Heart right ventricle (tissue), 16 donors: ENCODE measurements around the gene LMTK2. TPM values are rescaled to one million over a fixed set of nuclear protein-coding genes. Genes with fewer than 3 reads are reported as not detected.

Source experiments
- ATAC-seq, 8 donors: fragments of 200-7000 bp; cut with Tn5 transposase; one replicate each; pipeline ENCODE4 v1.9.1; 2020; ENCODE audit warnings: mild to moderate bottlenecking in 8 of 8, moderate library complexity in 8 of 8, moderate number of reproducible peaks in 1 of 8
- DNase-seq, 2 donors: peaks; one replicate each; pipeline ENCODE4 v3.0.0-alpha.2; 2020
- H3K27ac ChIP-seq, 10 donors: fragments of 200-600 bp; sonication (generic) in 2 of 10; one replicate each; pipeline versions ENCODE4 v1.5.0 to v1.8.0; 2020 to 2022; ENCODE audit warnings: mild to moderate bottlenecking in 3 of 10
- H3K27me3 ChIP-seq, 7 donors: fragments of 200-600 bp; one replicate each; pipeline ENCODE4 v1.8.0; 2021 to 2022; ENCODE audit warnings: mild to moderate bottlenecking in 2 of 7
- H3K36me3 ChIP-seq, 9 donors: fragments of 200-600 bp; sonication (generic) in 1 of 9; one replicate each; pipeline versions ENCODE4 v1.5.0 to v1.8.0; 2020 to 2022; ENCODE audit warnings: mild to moderate bottlenecking in 2 of 9
- H3K4me1 ChIP-seq, 9 donors: fragments of 200-600 bp; sonication (generic) in 1 of 9; one replicate each; pipeline versions ENCODE4 v1.5.0 to v1.8.0; 2020 to 2022; ENCODE audit warnings: mild to moderate bottlenecking in 4 of 9
- H3K4me3 ChIP-seq, 10 donors: fragments of 200-600 bp; sonication (generic) in 2 of 10; one replicate each; pipeline versions ENCODE4 v1.5.0 to v1.8.0; 2020 to 2022; ENCODE audit warnings: mild to moderate bottlenecking in 7 of 10, moderate library complexity in 2 of 10
- H3K9me3 ChIP-seq, 11 donors: fragments of 200-600 bp in 10 of 11; sonication (generic) in 2 of 11; one replicate each; pipeline versions ENCODE4 v1.5.0 to v1.8.0; 2013 to 2022; ENCODE audit warnings: mild to moderate bottlenecking in 2 of 11, control low read depth in 1 of 11, moderate library complexity in 1 of 11
- CTCF ChIP-seq, 9 donors: fragments of 200-600 bp; sonication (generic) in 2 of 9; IDR thresholded peaks; one replicate each; pipeline versions ENCODE4 v1.5.0 to v1.8.0; 2021 to 2022; ENCODE audit warnings: antibody characterized with exemption in 9 of 9, mild to moderate bottlenecking in 5 of 9, moderate library complexity in 1 of 9
- WGBS, 2 donors: extraction: QIAGEN DNeasy Blood & Tissue Kit; methylation state at CpG; one replicate each; pipeline ENCODE4 v1.1.7; 2013; ENCODE audit warnings: inconsistent platforms in 1 of 2; 5-methylcytosine and 5-hydroxymethylcytosine counted together
- intact Hi-C, 10 donors: fragments of 100-400 bp; cut with DNase I; formaldehyde crosslinking; loops; one replicate each; pipeline versions ENCODE4 v1.11.1 to v1.14.2; 2022
- polyA plus RNA-seq, 2 donors: library from polyadenylated mRNA; stranded (reverse); fragments of 200-250 nt; gene quantifications; one replicate each; pipeline ENCODE4 v1.2.3, GENCODE V29; 2013
- total RNA-seq, 10 donors: library from RNA; stranded (reverse); fragmentation: NEBNext Ultra II Directional in 3 of 10; extraction: Animal tissue kit (Norgen Biotek cat#: 25700) in 3 of 10; gene quantifications; one replicate each; pipeline versions ENCODE4 v1.2.1 to v1.2.4, GENCODE V29; 2021 to 2023
- donor health status: Arrhythmogenic right ventricular cardiomyopathy.
- donor health status: ischemic (EF 13 %, LVEDD 7.1; RV severe dilation, severe dysfunction).
- donor health status: healthy with polysubstance abuse.
- donor health status: DM: no; HTN: yes; CAD: no.
- donor health status: DM: no; HTN: no; CAD: no.
- donor health status: ischemic (EF 25% LVEDD 6.9; RV normal size, moderate dysfunction).
- donor health status: ischemic (EF 25% LVEDD 5.7; RV mildly dilated, moderate dysfunction).
- donor health status: healthy.
- donor health status: DM: yes; HTN: yes; CAD: no.
- donor health status: Ischemic cardiomyopathy.
- donor health status: ischemic (EF 35%, LVEDD 5.7; RV mildly dilated, moderate dysfunction).
- donor health status: nonischemic (EF 11% LVEDD 7.7; RV severe dilation, severe dysfunction).
- donor health status: DM: yes; HTN: yes; CAD: no.
- donor health status: PGD.
- donor health status: ischemic (EF 29% LVEDD 5.4; RV normal size, mild dysfunction).
- donor health status: nonischemic (EF 23%, LVEDD 6.1; RV moderate dilation, normal function).

Gene LMTK2
- total and polyA plus RNA-seq, 12 donors: 2.9 to 50.2 (median 27.0) TPM

GRCh38 chr7:98225913-98226614 lies 119.4 kb downstream of the LMTK2 start:
- 90 to 94% methylated on average over 16 of the region's 16 CpGs for WGBS, 2 donors
- Histone ChIP-seq H3K4me1 (no peaks in the 10 kb centered on the region), H3K4me3 (no peak overlapping the region), H3K27ac (no peak overlapping the region), H3K36me3 (peaks cover 0 to 96% (median 34%) of the 10 kb centered on the region in 9 donors), H3K27me3 (no peaks in the 10 kb centered on the region), H3K9me3 (no peaks in the 10 kb centered on the region)
- ATAC-seq (no peak), DNase-seq (no peak)
- no peak for TF ChIP-seq CTCF (IDR thresholded peaks at IDR 0.05)
- intact Hi-C loops: no loop called here

- no peak for ATAC-seq
- no peak for DNase-seq
- Histone ChIP-seq H3K36me3 (peaks cover 0 to 93% (median 29%) of the 10 kb centered on the region in 9 donors), H3K9me3 (no peaks in the 10 kb centered on the region), H3K4me1 (no peaks in the 10 kb centered on the region), H3K27ac (no peak overlapping the region), H3K4me3 (no peak overlapping the region), H3K27me3 (no peaks in the 10 kb centered on the region)
- WGBS, 2 donors: 78 to 89% methylated on average over 18 of the region's 18 CpGs
- intact Hi-C loops: no loop called here
- no peak for TF ChIP-seq CTCF (IDR thresholded peaks at IDR 0.05)
Observed at GRCh38 chr7:98227939-98228338, 121.3 kb downstream of the LMTK2 start.

- Histone ChIP-seq H3K36me3 (peaks cover 0 to 93% (median 29%) of the 10 kb centered on the region in 9 donors), H3K27ac (no peak overlapping the region)
- no peak for DNase-seq
Observed at GRCh38 chr7:98228801-98229200, 122.1 kb downstream of the LMTK2 start.

GRCh38 chr7:98229441-98229840 lies 122.8 kb downstream of the LMTK2 start:
- DNase-seq (no peak), ATAC-seq (no peak)
- 87 to 89% methylated on average over 11 of the region's 11 CpGs for WGBS, 2 donors
- TF ChIP-seq CTCF (IDR thresholded peaks at IDR 0.05): no peak
- no peaks in the 10 kb centered on the region for H3K4me1 ChIP-seq
- H3K27ac ChIP-seq: no peak overlapping the region
- intact Hi-C loops: no loop called here
- H3K4me3 ChIP-seq: no peak overlapping the region
- no peaks in the 10 kb centered on the region for H3K9me3 ChIP-seq
- peaks cover 0 to 94% (median 29%) of the 10 kb centered on the region in 9 donors for H3K36me3 ChIP-seq
- H3K27me3 ChIP-seq: no peaks in the 10 kb centered on the region

More at GRCh38 chr7:98228801-98229200, 122.1 kb downstream of the LMTK2 start:
- intact Hi-C loops: no loop called here
- H3K9me3 ChIP-seq: no peaks in the 10 kb centered on the region
- ATAC-seq: no peak
- TF ChIP-seq CTCF (IDR thresholded peaks at IDR 0.05): no peak
- 89 to 93% methylated on average over 16 of the region's 16 CpGs for WGBS, 2 donors
- no peaks in the 10 kb centered on the region for H3K27me3 ChIP-seq
- no peaks in the 10 kb centered on the region for H3K4me1 ChIP-seq
- H3K4me3 ChIP-seq: no peak overlapping the region
